K562 (cell line): Measurements from ENCODE around the gene DTNBP1. TPM values are rescaled to one million over a fixed set of nuclear protein-coding genes. Genes with fewer than 3 reads are reported as not detected.

Experiments used
- CEBPZ ChIP-seq: fragments of 150-350 bp; IDR thresholded peaks from 2 replicates; pipeline ENCODE4 v1.6.1; 2014; ENCODE audit warnings: low read depth, mild to moderate bottlenecking, low read length, borderline replicate concordance
- CGGBP1 ChIP-seq: fragments of 250-450 bp; sonication (Bioruptor Pico); IDR thresholded peaks from 2 replicates; pipeline ENCODE4 v1.9.0; 2021; ENCODE audit warnings: mild to moderate bottlenecking
- MNT ChIP-seq, 2 experiments: fragments of 450-650 bp; conservative IDR thresholded peaks; 2 replicates each; pipeline ENCODE4 v1.6.1; 2017; ENCODE audit warnings: mild to moderate bottlenecking in 2 of 2, moderate library complexity in 2 of 2
- PCBP2 ChIP-seq: fragments of 200-400 bp; formaldehyde crosslinking; IDR thresholded peaks from 2 replicates; pipeline ENCODE4 v1.6.1; 2018; ENCODE audit warnings: low read length, low read depth, mild to moderate bottlenecking, moderate library complexity; ENCODE audit not compliant: poor library complexity, severe bottlenecking
- POLR2AphosphoS5 ChIP-seq: IDR thresholded peaks from 2 replicates; pipeline ENCODE4 v1.6.1; 2011; ENCODE audit warnings: mild to moderate bottlenecking, low read depth, low read length, moderate library complexity; ENCODE audit not compliant: control insufficient read depth, insufficient read depth
- SMARCA4 ChIP-seq: fragments of 450-650 bp; IDR thresholded peaks from 2 replicates; pipeline ENCODE4 v1.6.1; 2016
- SPI1 ChIP-seq: IDR thresholded peaks from 2 replicates; pipeline ENCODE4 v1.6.1; 2011; ENCODE audit warnings: low read depth, low read length, control low read depth, borderline replicate concordance
- SREBF2 ChIP-seq: sonication (generic); formaldehyde crosslinking; IDR thresholded peaks from 2 replicates; pipeline ENCODE4 v1.4.0; 2020; ENCODE audit warnings: mild to moderate bottlenecking, missing genetic modification reagents
- SRSF9 ChIP-seq: fragments of 200-400 bp; formaldehyde crosslinking; IDR thresholded peaks from 2 replicates; pipeline ENCODE4 v1.6.1; 2017; ENCODE audit warnings: low read depth, low read length, borderline replicate concordance
- TAL1 ChIP-seq: fragments of 450-650 bp; IDR thresholded peaks from 2 replicates; pipeline ENCODE4 v1.6.1; 2016; ENCODE audit warnings: mild to moderate bottlenecking
- TEAD4 ChIP-seq, 2 experiments: sonication (generic) in 1 of 2; formaldehyde crosslinking in 1 of 2; IDR thresholded peaks; 2 replicates each; pipeline versions ENCODE4 v1.6.1 to v1.8.0; 2012 to 2022; ENCODE audit warnings: borderline replicate concordance in 1 of 2, inconsistent platforms in 1 of 2, low read length in 1 of 2, mild to moderate bottlenecking in 1 of 2, missing genetic modification reagents in 1 of 2
- UBTF ChIP-seq, 2 experiments: IDR thresholded peaks; 2 replicates each; pipeline ENCODE4 v1.6.1; 2012; ENCODE audit warnings: improper control_type of control experiment in 2 of 2, low read depth in 2 of 2, low read length in 2 of 2, borderline replicate concordance in 1 of 2
- ZBTB5 ChIP-seq: fragments of 450-650 bp; IDR thresholded peaks from 2 replicates; pipeline ENCODE4 v1.6.1; 2017; ENCODE audit warnings: antibody characterized with exemption
- ZNF197 ChIP-seq: fragments of 200-800 bp; sonication (Bioruptor generic); IDR thresholded peaks from 2 replicates; pipeline ENCODE4 v1.6.1; 2016; ENCODE audit warnings: low read depth, missing genetic modification characterization, missing compliant biosample characterization
- ZNF253 ChIP-seq: fragments of 250-450 bp; sonication (Bioruptor Pico); conservative IDR thresholded peaks from 2 replicates; pipeline ENCODE4 v1.6.1; 2021; ENCODE audit warnings: mild to moderate bottlenecking
- ZNF431 ChIP-seq: sonication (generic); formaldehyde crosslinking; IDR thresholded peaks from 2 replicates; pipeline ENCODE4 v1.8.0; 2022; ENCODE audit warnings: mild to moderate bottlenecking, missing genetic modification reagents
- ZNF79 ChIP-seq: fragments of 250-450 bp; sonication (Bioruptor Pico); IDR thresholded peaks from 2 replicates; pipeline ENCODE4 v1.4.0; 2020; ENCODE audit warnings: low read depth, mild to moderate bottlenecking, moderate library complexity
- polyA plus RNA-seq, 8 experiments: library from polyadenylated mRNA; depleted of rRNA in 4 of 8; stranded (reverse) in 5 of 8; unstranded in 3 of 8; fragments of >200 nt; fragmentation: Nextera tagmentation in 2 of 8; fragmentation: Illumina TruSeq in 1 of 8; extraction: Ambion mirVana in 2 of 8; extraction: Trizol in 1 of 8; gene quantifications; 2 replicates each; pipeline versions ENCODE4 v1.2.1 to v1.2.3, GENCODE V29; 2011 to 2014; ENCODE audit warnings: inconsistent platforms in 1 of 8, missing spikeins in 1 of 8
- total RNA-seq, 7 experiments: library from RNA; depleted of rRNA in 6 of 7; stranded (reverse); fragments of >200 nt in 6 of 7; fragmentation: Illumina TruSeq in 2 of 7; extraction: Trizol in 2 of 7; gene quantifications; 2 replicates each; pipeline versions ENCODE4 v1.2.1 to v1.2.3, GENCODE V29; 2011 to 2021; ENCODE audit warnings: low replicate concordance in 1 of 7

DTNBP1 gene
- total and polyA plus RNA-seq, 9 of the 15 experiments (the other 6 are each of a cell fraction or from before 2014, with no cell fraction given) = 16.7 to 54.5 (median 21.4) TPM

GRCh38 chr6:15620611-15621010 is 42.2 kb downstream of the DTNBP1 start (continued):
- 0 out of 4 replicates have a peak, but pooled peaks of 1 of the 2 experiments have one; percentile 25 for TF ChIP-seq UBTF (IDR thresholded peaks at IDR 0.05; ENCODE audit: borderline replicate concordance in 1 of 2, low read depth in 2 of 2, low read length in 2 of 2)
- no peak for TF ChIP-seq TEAD4 (IDR thresholded peaks at IDR 0.05; ENCODE audit: low read length)
- TF ChIP-seq TEAD4 (CRISPR knock-in tag; IDR thresholded peaks at IDR 0.05; ENCODE audit: borderline replicate concordance) = no peak
- no peak for TF ChIP-seq ZNF253
- 0 out of 4 replicates have a peak, but pooled peaks of 1 of the 2 experiments have one; percentile 14 for TF ChIP-seq MNT (conservative IDR thresholded peaks at IDR 0.05)
- 0 out of 2 replicates have a peak, but pooled peaks have one; percentile 10 for TF ChIP-seq ZNF197 (CRISPR knock-in tag)
- TF ChIP-seq POLR2AphosphoS5 = no peak
- no peak for TF ChIP-seq ZNF79 (CRISPR knock-in tag)
- no peak for TF ChIP-seq SRSF9
- no peak for TF ChIP-seq CEBPZ
- 0 out of 2 replicates have a peak, but pooled peaks have one; percentile 11 for TF ChIP-seq TAL1
- TF ChIP-seq ZBTB5 = no peak
- TF ChIP-seq ZNF431 = no peak
- no peak for TF ChIP-seq SREBF2 (CRISPR knock-in tag)
- TF ChIP-seq PCBP2 = no peak
- TF ChIP-seq SMARCA4 = no peak; the same call in 1 of the 2 replicates
- TF ChIP-seq SPI1 = no peak
- TF ChIP-seq CGGBP1 (CRISPR knock-in tag) = no peak
